Brain microvascular endothelial cell (primary cell): ENCODE measurements around the gene MAP4K3.

Experiments used
- DNase-seq: peaks from one replicate; pipeline ENCODE4 v3.0.0-alpha.2; 2020
- H3K27ac ChIP-seq: fragments of 250-450 bp; sonication (Bioruptor Pico); 2 replicates; pipeline ENCODE4 v1.5.1; 2020; ENCODE audit warnings: mild to moderate bottlenecking, moderate library complexity
- H3K27me3 ChIP-seq: fragments of 250-450 bp; sonication (Bioruptor Pico); replicated peaks from 2 replicates; pipeline ENCODE4 v1.5.1; 2020; ENCODE audit warnings: mild to moderate bottlenecking
- H3K36me3 ChIP-seq: fragments of 250-450 bp; sonication (Bioruptor Pico); replicated peaks from 2 replicates; pipeline ENCODE4 v1.5.1; 2020; ENCODE audit warnings: mild to moderate bottlenecking
- H3K4me3 ChIP-seq: 2 replicates; pipeline ENCODE4 v1.5.1; 2011; ENCODE audit warnings: low read depth, mild to moderate bottlenecking, control low read depth, low read length, moderate library complexity
- CTCF ChIP-seq: IDR thresholded peaks from 2 replicates; pipeline ENCODE4 v1.5.1; 2011; ENCODE audit warnings: low read depth, mild to moderate bottlenecking, moderate library complexity, low read length, control low read depth, inconsistent platforms; ENCODE audit errors: missing control alignments
- in situ Hi-C: cut with HindIII; loops from 2 replicates; pipeline ENCODE4 v1.10.0; 2017; ENCODE audit warnings: low sequenced_read_pairs, low pct_ligation_motif_present

MAP4K3 gene

GRCh38 chr2:39452396-39452795 lies 15.3 kb upstream of the MAP4K3 start:
- no peak for DNase-seq
- in situ Hi-C loops: no loop called here

GRCh38 chr2:39451954-39452353 lies 14.9 kb upstream of the MAP4K3 start:
- in situ Hi-C loops: no loop called here
- Histone ChIP-seq H3K27ac (no peak overlapping the region), H3K27me3 (no peaks in the 10 kb centered on the region), H3K4me3 (no peak overlapping the region), H3K36me3 (no peaks in the 10 kb centered on the region)
- no peak for TF ChIP-seq CTCF
- DNase-seq: no peak

More at GRCh38 chr2:39452396-39452795, 15.3 kb upstream of the MAP4K3 start:
- no peak overlapping the region for H3K27ac ChIP-seq
- TF ChIP-seq CTCF: no peak
- no peak overlapping the region for H3K4me3 ChIP-seq
- H3K27me3 ChIP-seq: no peaks in the 10 kb centered on the region
- H3K36me3 ChIP-seq: no peaks in the 10 kb centered on the region

- in situ Hi-C loops: no loop called here
- H3K27ac ChIP-seq: peak overlapping the region; percentile 31
- DNase-seq: no peak
- no peak overlapping the region for H3K4me3 ChIP-seq
- H3K27me3 ChIP-seq: no peaks in the 10 kb centered on the region
- TF ChIP-seq CTCF: no peak
- no peaks in the 10 kb centered on the region for H3K36me3 ChIP-seq
Observed at GRCh38 chr2:39448169-39448502, 11.1 kb upstream of the MAP4K3 start.

- Histone ChIP-seq H3K27ac (peak overlapping the region; percentile 31), H3K27me3 (no peaks in the 10 kb centered on the region), H3K36me3 (no peaks in the 10 kb centered on the region), H3K4me3 (no peak overlapping the region)
- TF ChIP-seq CTCF: no peak
- in situ Hi-C loops: no loop called here
- peak; percentile 55 for DNase-seq
Observed at GRCh38 chr2:39447266-39448168, 10.4 kb upstream of the MAP4K3 start.

- DNase-seq: no peak
- no peak for TF ChIP-seq CTCF
- Histone ChIP-seq H3K27me3 (no peaks in the 10 kb centered on the region), H3K4me3 (no peak overlapping the region), H3K27ac (no peak overlapping the region), H3K36me3 (no peaks in the 10 kb centered on the region)
- in situ Hi-C loops: no loop called here
Observed at GRCh38 chr2:39445934-39446333, 8.8 kb upstream of the MAP4K3 start.

- no peaks in the 10 kb centered on the region for H3K27me3 ChIP-seq
- no peak for TF ChIP-seq CTCF
- no peaks in the 10 kb centered on the region for H3K36me3 ChIP-seq
- no peak overlapping the region for H3K4me3 ChIP-seq
- in situ Hi-C loops: no loop called here
- no peak overlapping the region for H3K27ac ChIP-seq
- no peak for DNase-seq
Observed at GRCh38 chr2:39443009-39443408, 5.9 kb upstream of the MAP4K3 start.
